Activated CD8-positive, alpha-beta T cell treated with anti-CD3 and anti-CD28 coated beads, Interleukin-2, amount 10 ng/mL, durations not matched to agents 7 days and 5 days (primary cell): ENCODE measurements around the gene PEX5L. TPM values are rescaled to one million over a fixed set of nuclear protein-coding genes. Genes with fewer than 3 reads are reported as not detected.

Source experiments
- ATAC-seq: fragments of 150-1000 bp; cut with Tn5 transposase; one replicate; pipeline ENCODE4 v1.10.0; 2021; ENCODE audit warnings: moderate library complexity
- CTCF ChIA-PET: fragments of 350-600 bp; sonication (Branson Sonifier 250); formaldehyde crosslinking; loops from one replicate; lab custom pipeline; 2021; ENCODE audit warnings: antibody characterized with exemption; lab: Charles Lee
- POLR2A ChIA-PET: fragments of 350-600 bp; sonication (Branson Sonifier 250); formaldehyde crosslinking; loops from one replicate; lab custom pipeline; 2021; ENCODE audit warnings: antibody characterized with exemption; lab: Charles Lee
- DNase-seq: peaks from one replicate; pipeline ENCODE4 v3.0.0-alpha.2; 2020
- H3K27ac Mint-ChIP-seq: one replicate; pipeline ENCODE4 v1.8.0; 2021; ENCODE audit warnings: mild to moderate bottlenecking, mixed read lengths
- H3K27me3 Mint-ChIP-seq: one replicate; pipeline ENCODE4 v1.8.0; 2021; ENCODE audit warnings: low read depth, mixed read lengths
- H3K36me3 Mint-ChIP-seq: one replicate; pipeline ENCODE4 v1.8.0; 2021; ENCODE audit warnings: low read depth, mixed read lengths
- H3K4me1 Mint-ChIP-seq: one replicate; pipeline ENCODE4 v1.8.0; 2021; ENCODE audit warnings: low read depth, mixed read lengths
- H3K4me3 Mint-ChIP-seq: one replicate; pipeline ENCODE4 v1.8.0; 2021; ENCODE audit warnings: mild to moderate bottlenecking, mixed read lengths
- H3K9me3 Mint-ChIP-seq: one replicate; pipeline ENCODE4 v1.8.0; 2022; ENCODE audit warnings: mixed read lengths; ENCODE audit not compliant: insufficient read depth
- total RNA-seq, 2 experiments: library from RNA; stranded (reverse); gene quantifications; one replicate each; pipeline ENCODE4 v1.2.3, GENCODE V29; 2021

The PEX5L gene
- total RNA-seq, 2 experiments from 2014 or later = not detected

GRCh38 chr3:179882292-179882691, 154.4 kb downstream of the PEX5L start:
- Mint-ChIP-seq H3K9me3 (no peaks in the 10 kb centered on the region), H3K36me3 (no peaks in the 10 kb centered on the region), H3K4me3 (no peak overlapping the region), H3K27me3 (peaks cover 4% of the 10 kb centered on the region), H3K27ac (no peak overlapping the region), H3K4me1 (no peaks in the 10 kb centered on the region)
- ChIA-PET CTCF (interaction anchor here (1.1 to 1.3 kb wide), 3 partner anchors 9 to 50 kb away, joined by 3 read pairs; no protein-coding TSS in a partner anchor), POLR2A (no interaction called here)
- DNase-seq (no peak), ATAC-seq (no peak)

DNA sequence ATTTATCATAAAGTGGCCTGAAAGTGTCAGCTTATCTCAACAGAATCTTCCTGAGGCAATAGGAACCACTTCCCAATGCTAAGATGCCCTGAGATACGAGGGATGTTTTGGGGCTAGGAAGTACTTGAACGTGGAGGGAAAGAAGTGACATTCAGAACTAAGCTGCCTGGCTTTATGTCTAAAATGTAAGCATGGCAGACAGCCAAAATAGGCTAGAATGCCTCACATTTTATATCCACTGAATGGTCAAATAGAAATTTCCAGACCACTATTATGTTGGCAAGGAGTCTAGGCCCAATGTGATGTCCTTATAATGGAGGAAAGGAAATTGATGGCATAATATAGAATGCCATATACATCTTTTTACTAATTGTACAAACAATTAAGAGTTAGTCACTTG, 154.9 kb downstream of the PEX5L start:
- CTCF ChIA-PET = interaction anchor here (1.1 kb wide), 1 partner anchor 26 kb away, joined by 3 read pairs; no protein-coding TSS in a partner anchor
- no peak for ATAC-seq
- Mint-ChIP-seq H3K4me3 (no peak overlapping the region), H3K27ac (no peak overlapping the region), H3K4me1 (no peaks in the 10 kb centered on the region), H3K36me3 (no peaks in the 10 kb centered on the region), H3K27me3 (peaks cover 4% of the 10 kb centered on the region), H3K9me3 (no peaks in the 10 kb centered on the region)
- no peak for DNase-seq
- POLR2A ChIA-PET = no interaction called here

DNA sequence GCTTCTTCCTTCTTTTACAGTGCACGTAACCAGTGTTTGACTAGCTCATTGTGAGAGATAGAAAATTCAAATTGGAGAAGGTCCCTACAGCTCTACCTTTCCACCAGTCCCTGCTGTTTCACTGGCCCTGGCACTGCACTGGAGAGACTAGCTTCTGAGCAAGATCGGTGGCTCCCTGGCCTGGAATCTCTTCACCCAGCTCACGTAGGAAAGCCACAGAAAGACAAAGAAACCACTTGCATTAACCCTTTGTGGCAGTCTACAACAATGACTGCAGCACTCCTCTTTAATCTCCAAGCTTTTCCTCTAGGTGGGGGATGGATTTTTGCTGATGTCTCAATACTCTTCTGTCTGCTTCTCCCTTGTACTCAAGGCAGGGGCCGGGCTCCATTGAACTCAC, 155.9 kb downstream of the PEX5L start:
- ChIA-PET CTCF (no interaction called here), POLR2A (no interaction called here)
- H3K27ac Mint-ChIP-seq = no peak overlapping the region
- H3K4me3 Mint-ChIP-seq = no peak overlapping the region
- no peaks in the 10 kb centered on the region for H3K9me3 Mint-ChIP-seq
- no peaks in the 10 kb centered on the region for H3K36me3 Mint-ChIP-seq
- H3K27me3 Mint-ChIP-seq = peaks cover 4% of the 10 kb centered on the region
- no peaks in the 10 kb centered on the region for H3K4me1 Mint-ChIP-seq
- ATAC-seq = no peak
- DNase-seq = no peak

GRCh38 chr3:179876440-179876839, 160.3 kb downstream of the PEX5L start:
- H3K27ac Mint-ChIP-seq = no peak overlapping the region

GRCh38 chr3:179872842-179873241, 163.9 kb downstream of the PEX5L start:
- Mint-ChIP-seq H3K9me3 (no peaks in the 10 kb centered on the region), H3K27me3 (peaks cover 1% of the 10 kb centered on the region), H3K36me3 (no peaks in the 10 kb centered on the region), H3K27ac (no peak overlapping the region), H3K4me1 (no peaks in the 10 kb centered on the region), H3K4me3 (no peak overlapping the region)
- ATAC-seq (no peak), DNase-seq (no peak)
- ChIA-PET CTCF (interaction anchor here (1.1 to 1.2 kb wide), 2 partner anchors 10 to 19 kb away, joined by 3 read pairs; no protein-coding TSS in a partner anchor), POLR2A (no interaction called here)

More at GRCh38 chr3:179876440-179876839, 160.3 kb downstream of the PEX5L start:
- Mint-ChIP-seq H3K4me3 (no peak overlapping the region), H3K36me3 (no peaks in the 10 kb centered on the region), H3K27me3 (peaks cover 4% of the 10 kb centered on the region), H3K9me3 (no peaks in the 10 kb centered on the region), H3K4me1 (no peaks in the 10 kb centered on the region)
- DNase-seq = no peak
- ATAC-seq = no peak
- POLR2A ChIA-PET = no interaction called here
- CTCF ChIA-PET = no interaction called here

GRCh38 chr3:179871782-179872181, 165.0 kb downstream of the PEX5L start:
- no peak overlapping the region for H3K27ac Mint-ChIP-seq
- DNase-seq (no peak), ATAC-seq (no peak)
- H3K4me3 Mint-ChIP-seq = no peak overlapping the region
- no peaks in the 10 kb centered on the region for H3K9me3 Mint-ChIP-seq
- H3K4me1 Mint-ChIP-seq = no peaks in the 10 kb centered on the region
- no peaks in the 10 kb centered on the region for H3K27me3 Mint-ChIP-seq
- CTCF ChIA-PET = no interaction called here
- POLR2A ChIA-PET = no interaction called here
- H3K36me3 Mint-ChIP-seq = no peaks in the 10 kb centered on the region

DNA sequence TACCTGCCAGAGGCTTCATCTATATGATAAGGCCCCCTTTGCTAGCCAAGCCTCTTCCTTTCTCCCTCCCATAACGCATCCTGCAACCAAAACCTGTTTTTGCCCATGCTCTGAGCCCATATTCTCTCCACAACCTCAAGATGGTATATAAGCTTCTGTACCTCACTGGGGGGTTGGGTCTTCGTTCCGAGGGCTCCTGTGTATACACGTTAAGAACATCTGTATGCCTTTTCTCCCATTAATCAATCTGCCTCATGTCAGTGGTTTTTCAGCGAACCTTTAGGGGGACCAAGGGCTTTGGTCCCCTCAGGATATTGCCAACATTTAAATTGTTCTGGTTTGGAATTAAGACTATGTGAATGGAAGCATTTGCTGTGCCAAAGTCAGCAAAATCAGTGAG, 168.0 kb downstream of the PEX5L start:
- H3K4me3 Mint-ChIP-seq = no peak overlapping the region
- DNase-seq (no peak), ATAC-seq (no peak)
- H3K36me3 Mint-ChIP-seq = no peaks in the 10 kb centered on the region
- H3K4me1 Mint-ChIP-seq = no peaks in the 10 kb centered on the region
- ChIA-PET POLR2A (no interaction called here), CTCF (no interaction called here)
- no peak overlapping the region for H3K27ac Mint-ChIP-seq
- no peaks in the 10 kb centered on the region for H3K9me3 Mint-ChIP-seq
- no peaks in the 10 kb centered on the region for H3K27me3 Mint-ChIP-seq

- Mint-ChIP-seq H3K9me3 (no peaks in the 10 kb centered on the region), H3K27ac (no peak overlapping the region), H3K36me3 (no peaks in the 10 kb centered on the region), H3K27me3 (no peaks in the 10 kb centered on the region), H3K4me1 (no peaks in the 10 kb centered on the region), H3K4me3 (no peak overlapping the region)
- POLR2A ChIA-PET = no interaction called here
- CTCF ChIA-PET = no interaction called here
- DNase-seq (no peak), ATAC-seq (no peak)
These were observed 168.8 kb downstream of the PEX5L start for GRCh38 chr3:179867961-179868360.

DNA sequence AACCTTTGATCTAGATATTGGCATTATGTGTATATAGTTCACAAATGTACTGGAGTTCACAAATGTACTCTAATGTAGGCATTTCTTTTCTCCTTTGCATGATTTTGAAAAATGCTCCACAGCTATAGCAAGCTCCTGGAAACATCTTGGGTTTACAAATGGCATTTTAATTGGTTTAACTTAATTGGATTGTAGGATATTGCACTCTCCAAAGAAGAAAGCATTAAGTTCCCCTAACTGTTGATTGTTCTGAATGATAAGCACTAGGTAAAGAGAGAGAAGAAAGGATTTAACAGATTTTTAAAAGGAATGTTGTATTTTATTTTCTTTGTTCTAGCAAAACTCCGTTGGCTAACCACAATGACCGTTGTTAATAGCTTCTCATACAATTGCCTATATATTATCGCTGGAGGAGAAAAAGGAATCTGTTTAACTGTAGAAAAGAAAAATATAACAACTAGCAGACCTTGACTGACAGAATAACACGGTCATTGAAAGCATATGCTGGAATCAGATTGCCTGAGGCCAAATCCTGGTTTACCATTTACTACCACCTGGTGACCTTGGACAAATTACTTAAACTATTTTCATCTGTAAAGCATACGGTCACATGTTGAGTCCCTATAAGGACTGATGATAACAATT, 170.8 kb downstream of the PEX5L start:
- H3K27me3 Mint-ChIP-seq = no peaks in the 10 kb centered on the region
- POLR2A ChIA-PET = no interaction called here
- H3K9me3 Mint-ChIP-seq = no peaks in the 10 kb centered on the region
- H3K36me3 Mint-ChIP-seq = no peaks in the 10 kb centered on the region
- CTCF ChIA-PET = no interaction called here
- no peak overlapping the region for H3K4me3 Mint-ChIP-seq
- no peak for ATAC-seq
- DNase-seq = no peak
- H3K27ac Mint-ChIP-seq = no peak overlapping the region
- no peaks in the 10 kb centered on the region for H3K4me1 Mint-ChIP-seq

DNA sequence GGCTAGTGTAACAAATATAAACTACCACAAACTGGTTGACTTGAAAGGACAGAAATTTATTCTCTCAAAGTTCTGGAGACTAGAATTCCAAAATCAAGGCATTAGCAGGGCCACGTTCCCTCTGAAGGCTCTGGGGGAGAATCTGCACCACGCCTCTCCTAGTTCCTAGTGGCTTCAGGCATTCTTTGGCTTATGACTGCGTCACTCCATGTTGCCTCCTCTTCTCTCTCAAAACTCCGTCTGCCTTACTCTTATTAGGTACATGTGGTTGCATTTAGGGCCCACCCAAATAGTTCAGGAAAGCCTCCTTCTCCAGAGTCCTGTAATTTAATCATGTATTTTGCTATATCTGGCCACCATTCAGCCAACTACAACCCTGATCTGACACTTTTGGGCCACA, 174.8 kb downstream of the PEX5L start:
- Mint-ChIP-seq H3K4me1 (no peaks in the 10 kb centered on the region), H3K4me3 (no peak overlapping the region), H3K27me3 (no peaks in the 10 kb centered on the region), H3K27ac (no peak overlapping the region), H3K36me3 (no peaks in the 10 kb centered on the region), H3K9me3 (no peaks in the 10 kb centered on the region)
- POLR2A ChIA-PET = no interaction called here
- CTCF ChIA-PET = interaction anchor here (1.3 kb wide), 1 partner anchor 50 kb away, joined by 3 read pairs; no protein-coding TSS in a partner anchor
- no peak for DNase-seq
- no peak for ATAC-seq

DNA sequence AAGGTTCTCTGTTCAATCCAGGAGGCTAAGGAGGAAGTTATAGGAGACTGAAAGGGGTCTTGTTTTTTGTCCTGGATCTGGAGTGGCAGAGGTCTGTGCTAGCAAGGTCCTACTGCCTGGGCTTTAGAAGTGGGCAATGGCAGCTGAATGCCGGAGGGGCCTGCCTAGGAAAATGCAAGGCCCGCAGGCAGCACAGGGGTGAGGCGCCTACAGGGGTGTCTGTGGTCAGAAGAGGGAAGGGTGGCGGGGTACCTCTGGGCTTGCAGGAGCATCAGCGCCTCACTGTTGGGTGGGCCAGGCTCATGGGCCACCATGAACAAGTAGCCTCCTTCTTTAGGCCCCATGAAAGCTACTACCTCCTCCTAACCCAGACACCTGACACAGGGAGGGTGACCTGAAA, 175.4 kb downstream of the PEX5L start:
- DNase-seq = no peak
- Mint-ChIP-seq H3K9me3 (no peaks in the 10 kb centered on the region), H3K27ac (no peak overlapping the region), H3K27me3 (no peaks in the 10 kb centered on the region), H3K4me1 (no peaks in the 10 kb centered on the region), H3K4me3 (no peak overlapping the region), H3K36me3 (no peaks in the 10 kb centered on the region)
- ChIA-PET CTCF (no interaction called here), POLR2A (no interaction called here)
- ATAC-seq = no peak

DNA sequence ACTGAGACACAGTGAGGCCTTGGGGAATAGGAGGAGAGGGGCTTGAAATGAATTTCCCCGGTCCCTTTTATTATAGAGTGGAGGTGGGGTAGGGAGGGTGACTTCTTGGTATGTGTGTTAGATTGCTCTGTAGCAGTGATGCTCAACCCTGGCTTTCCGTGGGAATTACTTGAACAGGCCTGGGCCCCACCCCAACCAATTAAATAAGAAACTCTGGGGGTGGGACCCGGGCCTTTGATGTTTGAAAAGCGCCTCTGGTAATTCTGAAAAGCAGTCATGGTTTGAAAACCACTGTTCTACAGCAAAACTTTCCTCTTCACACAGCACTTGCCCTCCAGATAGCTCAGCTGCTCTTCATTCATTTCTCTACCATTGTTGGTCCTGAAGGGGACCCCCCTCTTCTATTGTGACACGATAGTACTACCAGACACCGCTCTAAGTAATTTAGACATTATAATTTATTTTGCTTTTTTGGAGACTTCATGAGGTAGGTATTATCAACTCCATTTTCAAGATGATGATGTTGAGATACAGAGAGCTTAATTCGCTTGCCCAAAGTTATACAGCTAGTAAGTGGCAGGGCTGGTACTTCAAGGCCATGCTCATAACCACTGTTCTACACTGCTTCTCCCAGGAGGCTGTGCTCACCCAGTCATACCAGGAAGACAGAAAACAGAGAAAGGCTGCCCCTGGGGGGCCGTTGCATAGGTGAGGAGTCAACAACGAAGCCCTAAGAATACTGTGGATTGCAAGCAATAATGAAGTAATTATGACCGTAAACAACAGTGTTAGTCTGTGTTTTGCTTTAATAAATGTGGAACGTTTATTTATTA, 176.2 kb downstream of the PEX5L start:
- Mint-ChIP-seq H3K36me3 (no peaks in the 10 kb centered on the region), H3K27ac (no peak overlapping the region), H3K27me3 (no peaks in the 10 kb centered on the region), H3K4me3 (no peak overlapping the region), H3K4me1 (no peaks in the 10 kb centered on the region), H3K9me3 (no peaks in the 10 kb centered on the region)
- ATAC-seq = no peak
- POLR2A ChIA-PET = no interaction called here
- CTCF ChIA-PET = no interaction called here
- DNase-seq = no peak
